Tibial artery (tissue), 4 donors: ENCODE data around the gene MLPH.

Experiments used
- DNase-seq, 2 donors: peaks; one replicate each; pipeline ENCODE4 v3.0.0-alpha.2; 2019
- H3K27ac ChIP-seq, 2 donors: fragments of 200-600 bp; sonication (generic) in 1 of 2; 1 replicate in 1 of 2; 2 replicates in 1 of 2; pipeline ENCODE4 v1.5.1; 2018 to 2019; ENCODE audit warnings: mild to moderate bottlenecking in 1 of 2
- H3K27me3 ChIP-seq, 2 donors: fragments of 200-600 bp; sonication (generic) in 1 of 2; one replicate each; pipeline versions ENCODE4 v1.5.1 to v1.6.0; 2016 to 2019
- H3K36me3 ChIP-seq, 3 donors: fragments of 200-600 bp; sonication (generic) in 2 of 3; one replicate each; pipeline ENCODE4 v1.5.1; 2016 to 2019; ENCODE audit warnings: mild to moderate bottlenecking in 2 of 3
- H3K4me1 ChIP-seq, 4 donors: fragments of 200-600 bp; sonication (generic) in 2 of 4; 1 replicate in 3 of 4; 2 replicates in 1 of 4; pipeline ENCODE4 v1.5.1; 2016 to 2019
- H3K4me3 ChIP-seq, 2 donors: fragments of 200-600 bp; sonication (generic) in 1 of 2; 1 replicate in 1 of 2; 2 replicates in 1 of 2; pipeline ENCODE4 v1.5.1; 2018 to 2019; ENCODE audit warnings: mild to moderate bottlenecking in 2 of 2
- H3K9me3 ChIP-seq, 3 donors: fragments of 200-600 bp; sonication (generic) in 1 of 3; one replicate each; pipeline ENCODE4 v1.5.1; 2016 to 2019
- CTCF ChIP-seq, 2 experiments: fragments of 200-600 bp in 1 of 2; fragments of 450-650 bp in 1 of 2; IDR thresholded peaks; one replicate each; pipeline ENCODE4 v1.5.1; 2017 to 2019; ENCODE audit warnings: antibody characterized with exemption in 2 of 2, mild to moderate bottlenecking in 1 of 2, moderate library complexity in 1 of 2
- intact Hi-C: fragments of 100-400 bp; cut with DNase I; formaldehyde crosslinking; loops from one replicate; pipeline ENCODE4 v1.15.0; 2023; ENCODE audit warnings: low total_unique reads

Gene MLPH

GRCh38 chr2:237486819-237487448 is at the start of gene MLPH:
Gene MLPH (plus strand): TSS chr2:237487251. CDS start chr2:237493427, 6,176 bp downstream.
- H3K27me3 ChIP-seq = peaks cover 0 to 34% of the 10 kb centered on the region in 2 donors
- peaks cover 0 to 17% (median 14%) of the 10 kb centered on the region in 4 donors for H3K4me1 ChIP-seq
- intact Hi-C loops = no loop called here
- H3K9me3 ChIP-seq = peaks cover 5 to 16% (median 8%) of the 10 kb centered on the region in 3 donors
- peaks cover 0 to 8% (median 8%) of the 10 kb centered on the region in 3 donors for H3K36me3 ChIP-seq
- peak within 1 kb of the TSS; percentile 40 to 45 for H3K4me3 ChIP-seq
- no peak within 1 kb of the TSS for H3K27ac ChIP-seq
- TF ChIP-seq CTCF (IDR thresholded peaks at IDR 0.05) = no peak
- DNase-seq = no peak

- Histone ChIP-seq H3K36me3 (no peaks in the 10 kb centered on the region), H3K4me3 (no peak overlapping the region), H3K27me3 (no peaks in the 10 kb centered on the region), H3K27ac (peak overlapping the region; percentile 16 to 49), H3K4me1 (peaks cover 0 to 42% (median 26%) of the 10 kb centered on the region in 4 donors), H3K9me3 (no peaks in the 10 kb centered on the region)
- no peak for TF ChIP-seq CTCF (IDR thresholded peaks at IDR 0.05)
- intact Hi-C loops = no loop called here
- no peak for DNase-seq
Observed at GRCh38 chr2:237437566-237437965, 49.5 kb upstream of the MLPH start.

GRCh38 chr2:237438080-237438940 is 48.7 kb upstream of the MLPH start:
- TF ChIP-seq CTCF (IDR thresholded peaks at IDR 0.05) = no peak
- H3K36me3 ChIP-seq = no peaks in the 10 kb centered on the region
- H3K27me3 ChIP-seq = no peaks in the 10 kb centered on the region
- DNase-seq = no peak
- H3K4me3 ChIP-seq = no peak overlapping the region
- H3K27ac ChIP-seq = peak overlapping the region; percentile 16 to 49
- H3K9me3 ChIP-seq = no peaks in the 10 kb centered on the region
- intact Hi-C loops = no loop called here
- H3K4me1 ChIP-seq = peaks cover 0 to 35% (median 22%) of the 10 kb centered on the region in 4 donors

GRCh38 chr2:237440819-237441281 is 46.2 kb upstream of the MLPH start:
- no peak for TF ChIP-seq CTCF (IDR thresholded peaks at IDR 0.05)
- DNase-seq = no peak
- Histone ChIP-seq H3K27ac (no peak overlapping the region), H3K4me1 (peaks cover 0 to 15% (median 6%) of the 10 kb centered on the region in 4 donors), H3K36me3 (no peaks in the 10 kb centered on the region), H3K9me3 (no peaks in the 10 kb centered on the region), H3K4me3 (no peak overlapping the region), H3K27me3 (no peaks in the 10 kb centered on the region)
- intact Hi-C loops = no loop called here

- peaks cover 0 to 6% (median 0%) of the 10 kb centered on the region in 4 donors for H3K4me1 ChIP-seq
- no peaks in the 10 kb centered on the region for H3K36me3 ChIP-seq
- no peaks in the 10 kb centered on the region for H3K9me3 ChIP-seq
- no peak overlapping the region for H3K4me3 ChIP-seq
- intact Hi-C loops = no loop called here
- no peaks in the 10 kb centered on the region for H3K27me3 ChIP-seq
- TF ChIP-seq CTCF (IDR thresholded peaks at IDR 0.05) = no peak
- H3K27ac ChIP-seq = no peak overlapping the region
- DNase-seq = no peak
Observed at GRCh38 chr2:237441605-237442274, 45.3 kb upstream of the MLPH start.
